ENCODE measurements around the gene NTSR2. TPM values are rescaled to one million over a fixed set of nuclear protein-coding genes. Genes with fewer than 3 reads are reported as not detected.

The NTSR2 gene
- total RNA-seq (not detected), polyA plus RNA-seq (not detected)
- long read RNA-seq, donor 1: 0 reads
- long read RNA-seq, donor 2: 0 reads
- long read RNA-seq, donor 3: 0 reads
- long read RNA-seq, donor 4: 0 reads
- long read RNA-seq, donor 5: 0 reads
- long read RNA-seq, donor 6: 0 reads
- long read RNA-seq, donor 7: 0 reads
- long read RNA-seq, donor 8: 0 reads
- long read RNA-seq, donor 9: 0 reads
- long read RNA-seq, donor 10: 0 reads

GRCh38 chr2:11669454-11670291 is at the start of gene NTSR2:
Gene NTSR2, minus strand, starts transcription at chr2:11670195. Its CDS starts 66 bp downstream, at chr2:11670129.
- H3K4me3 ChIP-seq: peak within 1 kb of the TSS in 3 of 4 donors; percentile 12 to 23 (median 19)
- peaks cover 0 to 51% (median 17%) of the 10 kb centered on the region in 3 donors for H3K27me3 ChIP-seq

GRCh38 chr2:11719230-11719977 is 49.4 kb upstream of the NTSR2 start:
- no peaks in the 10 kb centered on the region for H3K27me3 ChIP-seq
- TF ChIP-seq CTCF (IDR thresholded peaks at IDR 0.05) (no peak), POLR2A (IDR thresholded peaks at IDR 0.05) (no peak), EP300 (IDR thresholded peaks at IDR 0.05) (no peak), POLR2AphosphoS5 (IDR thresholded peaks at IDR 0.05) (no peak)
- no peak overlapping the region for H3K4me3 ChIP-seq
- no peaks in the 10 kb centered on the region for H3K36me3 ChIP-seq
- no peaks in the 10 kb centered on the region for H3K9me3 ChIP-seq
- intact Hi-C loops (cut with DNase I; ENCODE audit: low total_unique reads): no loop called here
- H3K27ac ChIP-seq: no peak overlapping the region
- H3K4me1 ChIP-seq: peaks cover 0 to 19% (median 0%) of the 10 kb centered on the region in 4 donors
- DNase-seq: peak in 1 of 2 donors; percentile 28
- 13 to 29% (median 27%) methylated on average over 6 of the region's 6 CpGs for WGBS, 5 donors

More at GRCh38 chr2:11669454-11670291, at the start of gene NTSR2:
- no peak within 1 kb of the TSS for H3K27ac ChIP-seq
- TF ChIP-seq POLR2AphosphoS5 (IDR thresholded peaks at IDR 0.05) (peak in 2 of 3 donors; percentile 6 to 38), POLR2A (IDR thresholded peaks at IDR 0.05) (no peak), CTCF (IDR thresholded peaks at IDR 0.05) (no peak), EP300 (IDR thresholded peaks at IDR 0.05) (no peak)
- no peaks in the 10 kb centered on the region for H3K36me3 ChIP-seq
- DNase-seq: peak; percentile 62 to 91
- H3K4me1 ChIP-seq: peaks cover 8 to 12% (median 10%) of the 10 kb centered on the region in 4 donors
- WGBS, 5 donors: 13 to 32% (median 20%) methylated on average over 23 to 93 of the region's 93 CpGs
- intact Hi-C loops (cut with DNase I; ENCODE audit: low total_unique reads): no loop called here
- H3K9me3 ChIP-seq: no peaks in the 10 kb centered on the region

- H3K9me3 ChIP-seq: no peaks in the 10 kb centered on the region
- TF ChIP-seq POLR2AphosphoS5 (IDR thresholded peaks at IDR 0.05) (no peak), POLR2A (IDR thresholded peaks at IDR 0.05) (no peak), CTCF (IDR thresholded peaks at IDR 0.05) (no peak), EP300 (IDR thresholded peaks at IDR 0.05) (no peak)
- H3K27me3 ChIP-seq: no peaks in the 10 kb centered on the region
- DNase-seq: no peak
- intact Hi-C loops (cut with DNase I; ENCODE audit: low total_unique reads): no loop called here
- peaks cover 0 to 19% (median 0%) of the 10 kb centered on the region in 4 donors for H3K4me1 ChIP-seq
- H3K36me3 ChIP-seq: no peaks in the 10 kb centered on the region
- no peak overlapping the region for H3K27ac ChIP-seq
- WGBS, 5 donors: 48 to 66% (median 59%) methylated on average over 5 of the region's 5 CpGs
- no peak overlapping the region for H3K4me3 ChIP-seq
Measured at GRCh38 chr2:11718606-11719005, 48.6 kb upstream of the NTSR2 start.

GRCh38 chr2:11717623-11718022 is 47.6 kb upstream of the NTSR2 start:
- Histone ChIP-seq H3K27me3 (no peaks in the 10 kb centered on the region), H3K4me1 (peaks cover 0 to 19% (median 0%) of the 10 kb centered on the region in 4 donors), H3K4me3 (no peak overlapping the region), H3K27ac (no peak overlapping the region), H3K36me3 (no peaks in the 10 kb centered on the region), H3K9me3 (no peaks in the 10 kb centered on the region)
- DNase-seq: no peak
- intact Hi-C loops (cut with DNase I; ENCODE audit: low total_unique reads): no loop called here
- no peak for TF ChIP-seq EP300 (IDR thresholded peaks at IDR 0.05)
- no peak for TF ChIP-seq POLR2AphosphoS5 (IDR thresholded peaks at IDR 0.05)
- TF ChIP-seq POLR2A (IDR thresholded peaks at IDR 0.05): no peak
- TF ChIP-seq CTCF (IDR thresholded peaks at IDR 0.05): no peak
- 63 to 89% (median 86%) methylated on average over 1 of the region's 1 CpG for WGBS, 5 donors
